Measurements from ENCODE around the gene PRTN3.

GRCh38 chr19:810077-810855, 30.5 kb upstream of the PRTN3 start:
- TF ChIP-seq CTCF (IDR thresholded peaks at IDR 0.05), result no peak
- no peak for TF ChIP-seq EZH2 (IDR thresholded peaks at IDR 0.05)

Data from neural progenitor cell (in vitro differentiated cells).